Mesodermal cell (in vitro differentiated cells): ENCODE results near the gene HOXA1. TPM values are rescaled to one million over a fixed set of nuclear protein-coding genes. Genes with fewer than 3 reads are reported as not detected.

ENCODE experiments used
- H3K27ac ChIP-seq: 2 replicates; pipeline ENCODE4 v1.7.0; 2013; ENCODE audit warnings: mild to moderate bottlenecking, low read depth, low read length, moderate library complexity; ENCODE audit not compliant: severe bottlenecking
- H3K36me3 ChIP-seq: 2 replicates; pipeline ENCODE4 v1.7.1; 2013; ENCODE audit warnings: mild to moderate bottlenecking, low read length, moderate library complexity; ENCODE audit not compliant: control insufficient read depth, insufficient read depth
- H3K4me1 ChIP-seq: one replicate; pipeline ENCODE4 v1.7.1; 2013; ENCODE audit warnings: mild to moderate bottlenecking, low read length; ENCODE audit not compliant: insufficient read depth, control insufficient read depth, poor library complexity, severe bottlenecking
- H3K4me3 ChIP-seq: 2 replicates; pipeline ENCODE4 v1.7.0; 2013; ENCODE audit warnings: low read length, control low read depth, mild to moderate bottlenecking; ENCODE audit not compliant: insufficient read depth, poor library complexity, severe bottlenecking; ENCODE audit errors: extremely low read depth
- H3K9me3 ChIP-seq: 2 replicates; pipeline ENCODE4 v1.7.1; 2013; ENCODE audit warnings: mild to moderate bottlenecking, low read length, moderate library complexity; ENCODE audit not compliant: control insufficient read depth
- WGBS, 2 experiments: methylation state at CpG; one replicate each; pipeline ENCODE4 v1.1.5; 2013; ENCODE audit warnings: missing lambda C conversion rate in 2 of 2; ENCODE audit not compliant: insufficient coverage in 2 of 2; 5-methylcytosine and 5-hydroxymethylcytosine counted together
- polyA plus RNA-seq, 2 experiments: library from polyadenylated mRNA; stranded (reverse); fragments of 50-300 nt; gene quantifications; one replicate each; pipeline ENCODE4 v1.2.3, GENCODE V29; 2013

The HOXA1 gene
- polyA plus RNA-seq (2013, experiment 1 of 2) = 7.3 TPM
- 8.7 TPM for polyA plus RNA-seq (2013, experiment 2 of 2)

DNA sequence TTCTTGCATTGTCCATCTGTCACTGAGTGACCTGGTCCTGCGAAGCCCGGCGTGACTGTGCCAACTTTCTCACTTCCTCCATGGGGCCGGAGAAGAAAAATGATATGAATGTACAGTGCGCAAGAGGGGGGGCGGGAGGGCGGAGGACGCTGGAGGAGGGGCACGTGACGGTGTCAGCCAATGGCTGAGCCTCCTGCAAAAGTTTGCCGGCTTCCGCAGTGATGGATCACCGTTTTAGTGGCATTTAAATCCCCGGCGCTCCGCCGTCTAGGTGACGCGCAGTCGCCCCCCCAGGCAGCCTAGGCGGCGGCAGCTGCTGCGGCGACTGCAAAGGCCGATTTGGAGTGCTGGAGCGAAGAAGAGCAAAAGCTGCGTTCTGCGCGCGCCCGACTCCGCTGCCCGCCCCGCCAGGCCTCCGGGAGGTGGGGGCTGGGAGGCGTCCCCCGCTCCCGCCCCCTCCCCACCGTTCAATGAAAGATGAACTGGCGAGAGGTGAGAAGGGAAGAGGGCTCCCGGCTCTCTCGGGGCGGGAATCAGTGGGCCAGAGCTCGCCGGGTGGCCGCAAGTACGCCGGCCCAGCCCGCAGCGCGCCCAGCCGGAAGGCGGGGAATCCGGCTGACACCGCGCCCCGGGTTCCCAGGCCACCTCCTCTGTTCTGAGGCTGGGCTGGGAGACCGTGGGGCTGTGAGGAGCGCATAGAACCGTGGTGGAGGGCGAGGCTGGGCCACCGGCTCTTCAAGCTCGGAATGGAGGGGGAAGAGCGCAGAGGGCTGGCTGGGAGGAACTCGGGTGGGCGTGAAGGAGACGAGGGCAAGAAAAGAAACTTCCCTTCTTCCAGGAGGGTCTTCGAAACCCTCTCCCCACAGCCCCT, at the start of gene HOXA1:
Gene HOXA1 (minus strand): TSS at position 104 of the 871 bp plus-strand sequence. CDS start 88 bp downstream, at position 16.
- Histone ChIP-seq H3K27ac (peak within 1 kb of the TSS; percentile 80), H3K4me3 (peak within 1 kb of the TSS; percentile 67), H3K9me3 (no peaks in the 10 kb centered on the region), H3K36me3 (no peaks in the 10 kb centered on the region), H3K4me1 (peaks cover 38% of the 10 kb centered on the region)
- 0 to 1% methylated on average over 22 to 34 of the region's 68 CpGs for WGBS, 2 experiments

DNA sequence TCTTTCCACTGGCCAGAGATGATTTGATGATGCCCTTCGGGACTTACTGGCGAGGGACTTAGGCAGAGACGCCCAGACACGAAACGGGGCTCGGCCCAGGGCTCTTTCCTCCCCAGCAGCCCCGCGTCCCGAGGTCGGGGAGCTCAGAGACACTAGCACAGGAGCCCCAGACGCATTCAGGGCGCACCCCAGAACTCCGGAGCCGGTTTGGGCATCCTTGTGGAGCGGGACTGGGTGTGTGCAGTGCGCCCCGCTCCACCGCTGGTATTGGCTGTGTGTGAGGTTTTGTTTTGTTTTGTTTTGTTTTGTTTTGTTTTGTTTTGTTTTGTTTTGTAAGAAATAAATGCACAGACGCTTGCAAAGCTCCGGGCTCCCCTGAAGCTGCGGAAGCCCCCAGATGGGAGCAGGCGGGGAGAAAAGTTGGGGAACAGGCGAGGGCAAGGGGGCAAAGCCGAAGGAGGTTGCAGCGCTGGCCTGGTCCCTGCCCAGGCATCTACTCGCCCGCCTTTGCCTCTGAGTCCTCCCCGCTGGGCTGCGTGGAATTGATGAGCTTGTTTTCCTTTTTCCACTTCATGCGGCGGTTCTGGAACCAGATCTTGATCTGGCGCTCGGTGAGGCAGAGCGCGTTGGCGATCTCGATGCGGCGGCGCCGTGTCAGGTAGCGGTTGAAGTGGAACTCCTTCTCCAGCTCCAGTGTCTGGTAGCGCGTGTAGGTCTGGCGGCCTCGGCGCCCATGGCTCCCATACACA, 49.5 kb upstream of the HOXA1 start:
- Histone ChIP-seq H3K36me3 (no peaks in the 10 kb centered on the region), H3K27ac (no peak overlapping the region), H3K9me3 (peaks cover 3% of the 10 kb centered on the region), H3K4me1 (peaks cover 3% of the 10 kb centered on the region), H3K4me3 (no peak overlapping the region)
- 66 to 68% methylated on average over 33 to 44 of the region's 47 CpGs for WGBS, 2 experiments

DNA sequence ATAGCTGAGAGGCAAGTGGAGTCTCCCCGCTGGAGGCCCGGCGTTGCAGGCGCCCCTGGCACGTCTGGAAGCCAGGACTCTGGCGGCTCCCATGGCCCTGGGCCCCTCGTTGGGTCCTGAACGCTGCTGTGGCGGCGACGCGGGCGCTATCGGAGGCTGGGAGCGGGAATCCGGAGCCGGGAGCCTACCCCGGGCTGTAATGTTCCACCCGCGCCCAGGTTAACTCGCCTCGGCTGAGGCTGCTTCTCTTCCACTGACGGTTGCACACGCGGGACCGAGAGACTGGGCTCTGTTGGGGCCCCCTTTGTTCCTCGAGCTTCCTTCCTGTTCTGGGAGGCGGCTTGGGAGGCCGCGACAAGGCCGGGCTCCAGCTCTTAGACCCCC, 49.0 kb upstream of the HOXA1 start:
- Histone ChIP-seq H3K27ac (no peak overlapping the region), H3K4me1 (peaks cover 3% of the 10 kb centered on the region), H3K4me3 (no peak overlapping the region), H3K9me3 (peaks cover 3% of the 10 kb centered on the region), H3K36me3 (no peaks in the 10 kb centered on the region)
- whole genome bisulfite sequencing, 2 experiments = 19 to 21% methylated on average over 31 of the region's 31 CpGs

DNA sequence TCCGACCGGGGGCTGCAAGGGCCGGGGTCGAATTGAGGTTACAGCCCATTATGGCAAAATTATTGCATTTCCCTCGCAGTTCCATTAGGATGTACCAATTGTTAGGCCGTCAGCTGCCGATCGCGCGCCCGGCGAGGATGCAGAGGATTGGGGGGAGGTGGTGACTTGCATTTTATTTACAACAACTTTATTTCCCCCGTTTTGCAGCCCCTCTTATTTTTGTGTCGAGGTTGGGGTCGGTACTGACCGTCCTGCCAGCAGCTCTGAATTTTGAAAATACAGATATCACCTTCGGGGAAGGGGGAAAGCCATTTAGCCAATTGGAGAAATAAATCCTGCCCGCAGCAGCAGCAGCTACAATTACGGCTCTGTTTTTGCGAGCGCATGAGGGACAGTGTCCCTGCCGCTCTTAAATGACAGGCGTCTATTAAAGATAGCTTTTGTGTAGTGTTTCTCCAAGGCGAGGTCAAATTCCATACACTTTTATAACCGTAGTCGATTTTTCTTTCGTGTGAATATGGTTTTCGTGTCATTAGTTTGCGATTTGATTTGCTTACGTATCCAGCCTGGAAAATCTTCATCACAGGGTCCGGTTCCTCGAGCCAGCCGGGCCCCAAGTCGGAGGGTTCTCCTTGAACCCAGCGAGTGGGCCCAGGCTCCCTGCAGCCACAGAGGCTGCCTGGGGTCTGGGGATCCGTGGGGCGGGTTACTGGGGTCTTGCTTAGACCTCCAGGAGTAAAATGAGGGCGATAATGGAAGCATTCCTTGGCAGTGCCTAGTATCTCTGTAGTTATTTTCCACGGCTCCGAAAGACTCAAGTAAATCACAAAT, 48.4 kb upstream of the HOXA1 start:
- Histone ChIP-seq H3K4me3 (no peak overlapping the region), H3K9me3 (peaks cover 3% of the 10 kb centered on the region)

DNA sequence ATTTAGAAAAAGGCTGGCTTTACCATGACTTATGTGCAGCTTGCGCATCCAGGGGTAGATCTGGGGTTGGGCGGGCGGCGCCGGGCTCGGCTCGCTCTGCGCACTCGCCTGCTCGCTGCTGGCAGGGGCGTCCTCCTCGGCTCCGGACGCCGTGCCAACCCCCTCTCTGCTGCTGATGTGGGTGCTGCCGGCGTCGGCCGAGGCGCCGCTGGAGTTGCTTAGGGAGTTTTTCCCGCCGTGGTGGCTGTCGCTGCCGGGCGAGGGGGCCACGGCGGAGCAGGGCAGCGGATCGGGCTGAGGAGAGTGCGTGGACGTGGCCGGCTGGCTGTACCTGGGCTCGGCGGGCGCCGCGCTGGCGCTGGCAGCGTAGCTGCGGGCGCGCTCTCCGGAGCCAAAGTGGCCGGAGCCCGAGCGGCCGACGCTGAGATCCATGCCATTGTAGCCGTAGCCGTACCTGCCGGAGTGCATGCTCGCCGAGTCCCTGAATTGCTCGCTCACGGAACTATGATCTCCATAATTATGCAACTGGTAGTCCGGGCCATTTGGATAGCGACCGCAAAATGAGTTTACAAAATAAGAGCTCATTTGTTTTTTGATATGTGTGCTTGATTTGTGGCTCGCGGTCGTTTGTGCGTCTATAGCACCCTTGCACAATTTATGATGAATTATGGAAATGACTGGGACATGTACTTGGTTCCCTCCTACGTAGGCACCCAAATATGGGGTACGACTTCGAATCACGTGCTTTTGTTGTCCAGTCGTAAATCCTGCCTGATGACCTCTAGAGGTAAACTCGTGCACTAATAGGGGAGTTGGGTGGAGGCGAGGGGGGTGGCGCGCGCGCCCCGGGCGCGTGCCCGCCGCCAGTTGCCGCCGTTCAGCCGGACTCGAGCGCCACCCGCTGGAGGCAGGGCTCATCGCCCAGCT, 47.5 kb upstream of the HOXA1 start, which contains the start of gene HOXA5:
Gene HOXA5 (minus strand): TSS at position 659 of the 927 bp plus-strand sequence. CDS start 74 bp downstream, at position 585.
- H3K9me3 ChIP-seq = peaks cover 3% of the 10 kb centered on the region
- H3K4me3 ChIP-seq = peak within 1 kb of the TSS; percentile 44
- no peak within 1 kb of the TSS for H3K27ac ChIP-seq
- peaks cover 3% of the 10 kb centered on the region for H3K4me1 ChIP-seq
- WGBS, 2 experiments = 0% methylated on average over 68 to 73 of the region's 86 CpGs
- H3K36me3 ChIP-seq = no peaks in the 10 kb centered on the region

More for the DNA sequence above, 48.4 kb upstream of the HOXA1 start:
- H3K27ac ChIP-seq = no peak overlapping the region
- H3K36me3 ChIP-seq = no peaks in the 10 kb centered on the region
- H3K4me1 ChIP-seq = peaks cover 3% of the 10 kb centered on the region
- 48% methylated on average over 27 to 28 of the region's 40 CpGs for WGBS, 2 experiments

DNA sequence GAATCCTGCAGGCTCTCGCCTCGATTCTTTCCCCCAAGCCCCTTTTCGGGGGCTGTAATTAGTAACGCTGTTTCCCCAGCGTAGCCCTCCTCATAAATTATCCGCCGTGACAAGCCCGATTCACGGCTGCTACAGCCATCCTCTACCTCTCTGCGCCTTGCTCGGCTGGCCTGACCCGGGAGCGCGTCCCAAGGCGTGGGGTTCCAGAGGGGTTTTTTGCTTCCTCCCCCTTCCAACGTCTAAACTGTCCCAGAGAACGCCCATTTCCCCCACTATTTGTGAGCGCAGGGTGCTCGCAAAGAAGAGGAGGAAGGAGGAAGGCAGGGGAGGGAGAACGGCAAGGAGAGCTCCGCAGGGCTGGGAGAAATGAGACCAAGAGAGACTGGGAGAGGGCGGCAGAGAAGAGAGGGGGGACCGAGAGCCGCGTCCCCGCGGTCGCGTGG, 46.8 kb upstream of the HOXA1 start:
- Histone ChIP-seq H3K4me3 (peak overlapping the region; percentile 44), H3K36me3 (no peaks in the 10 kb centered on the region), H3K9me3 (peaks cover 3% of the 10 kb centered on the region), H3K27ac (no peak overlapping the region), H3K4me1 (peaks cover 3% of the 10 kb centered on the region)
- 0 to 2% methylated on average over 16 to 19 of the region's 29 CpGs for WGBS, 2 experiments

DNA sequence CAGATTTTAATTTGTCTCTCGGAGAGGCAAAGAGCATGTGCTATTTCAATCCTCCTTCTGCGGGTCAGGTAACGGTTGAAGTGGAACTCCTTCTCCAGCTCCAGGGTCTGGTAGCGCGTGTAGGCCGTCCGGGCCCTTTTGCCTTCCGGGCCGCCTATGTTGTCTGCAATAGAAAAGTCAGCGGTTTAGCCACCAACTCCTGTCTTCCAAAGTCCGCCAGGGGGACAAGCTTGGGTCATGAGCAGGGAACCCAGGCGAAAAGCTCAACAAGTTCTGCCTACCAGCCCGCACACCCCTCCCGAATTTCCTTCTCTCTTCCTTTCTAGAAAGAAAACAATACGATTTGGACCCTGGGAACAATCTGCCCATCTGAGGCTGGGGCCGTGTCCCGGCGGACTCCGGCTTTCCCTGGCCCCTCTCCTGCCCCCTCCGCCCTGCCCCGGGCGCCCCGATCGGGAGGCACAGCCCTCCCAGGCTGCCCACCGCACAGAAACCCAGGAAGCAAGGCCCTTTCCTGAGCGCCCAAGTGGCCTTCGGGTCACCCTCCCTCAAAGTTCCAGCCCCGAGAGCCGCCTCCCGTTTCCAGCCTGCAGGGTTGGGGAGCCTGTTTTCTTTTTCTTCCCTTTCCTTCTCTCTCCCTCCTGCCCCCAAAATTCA, 46.3 kb upstream of the HOXA1 start:
- peak overlapping the region; percentile 53 for H3K27ac ChIP-seq
- H3K4me3 ChIP-seq = peak overlapping the region; percentile 44
- WGBS, 2 experiments = 4 to 6% methylated on average over 28 to 29 of the region's 30 CpGs
- H3K36me3 ChIP-seq = no peaks in the 10 kb centered on the region
- H3K4me1 ChIP-seq = peaks cover 3% of the 10 kb centered on the region
- peaks cover 3% of the 10 kb centered on the region for H3K9me3 ChIP-seq

DNA sequence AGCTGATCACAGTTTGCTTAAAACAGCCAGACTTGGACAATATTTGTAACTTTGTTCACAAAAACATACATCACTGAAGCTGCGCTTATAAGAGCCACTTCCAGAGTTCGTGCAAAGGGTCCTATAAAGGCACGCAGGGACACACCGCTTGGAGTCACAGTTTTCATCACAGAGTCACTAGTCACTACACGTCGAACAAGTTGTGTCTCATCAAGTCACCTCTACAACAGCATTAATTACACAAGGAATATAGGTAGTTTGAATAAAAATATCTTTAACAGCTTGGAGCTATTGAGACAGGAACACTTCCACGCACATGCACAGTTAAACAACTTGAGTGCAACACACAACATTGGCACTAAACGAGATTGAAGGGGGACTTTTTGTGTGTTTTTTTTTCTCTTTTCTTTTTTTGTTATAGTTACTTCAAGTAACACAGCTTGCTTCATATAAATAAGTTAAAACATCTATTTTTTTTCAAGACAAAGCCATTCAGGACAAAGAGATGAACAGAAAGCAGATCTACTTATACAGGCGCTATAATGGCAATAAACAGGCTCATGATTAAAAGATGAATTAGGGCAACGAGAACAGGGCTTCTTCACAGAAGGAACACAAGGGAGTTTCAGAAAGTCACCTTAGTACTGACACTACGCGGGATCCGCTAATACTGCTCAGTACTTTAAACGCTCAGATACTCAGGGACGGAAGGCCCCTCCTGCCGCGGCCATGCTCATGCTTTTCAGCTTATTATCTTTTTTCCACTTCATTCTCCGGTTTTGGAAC, 45.5 kb upstream of the HOXA1 start:
- no peaks in the 10 kb centered on the region for H3K36me3 ChIP-seq
- peaks cover 3% of the 10 kb centered on the region for H3K4me1 ChIP-seq
- no peaks in the 10 kb centered on the region for H3K9me3 ChIP-seq
- H3K4me3 ChIP-seq = peak overlapping the region; percentile 44
- WGBS, 2 experiments = 34 to 38% methylated on average over 12 to 13 of the region's 18 CpGs
- H3K27ac ChIP-seq = peak overlapping the region; percentile 53
